GM12872 (cell line): Measurements from ENCODE around the gene BMPER.

Source experiments
- TF ChIP-seq, protein P1 (sequence below): IDR thresholded peaks from 3 replicates; pipeline ENCODE4 v1.5.1; 2011; ENCODE audit warnings: low read depth, mild to moderate bottlenecking, low read length, moderate library complexity; ENCODE audit not compliant: insufficient read depth

The BMPER gene

GRCh38 chr7:34104115-34104514, 198.8 kb downstream of the BMPER start:
- TF ChIP-seq, protein P1, sequence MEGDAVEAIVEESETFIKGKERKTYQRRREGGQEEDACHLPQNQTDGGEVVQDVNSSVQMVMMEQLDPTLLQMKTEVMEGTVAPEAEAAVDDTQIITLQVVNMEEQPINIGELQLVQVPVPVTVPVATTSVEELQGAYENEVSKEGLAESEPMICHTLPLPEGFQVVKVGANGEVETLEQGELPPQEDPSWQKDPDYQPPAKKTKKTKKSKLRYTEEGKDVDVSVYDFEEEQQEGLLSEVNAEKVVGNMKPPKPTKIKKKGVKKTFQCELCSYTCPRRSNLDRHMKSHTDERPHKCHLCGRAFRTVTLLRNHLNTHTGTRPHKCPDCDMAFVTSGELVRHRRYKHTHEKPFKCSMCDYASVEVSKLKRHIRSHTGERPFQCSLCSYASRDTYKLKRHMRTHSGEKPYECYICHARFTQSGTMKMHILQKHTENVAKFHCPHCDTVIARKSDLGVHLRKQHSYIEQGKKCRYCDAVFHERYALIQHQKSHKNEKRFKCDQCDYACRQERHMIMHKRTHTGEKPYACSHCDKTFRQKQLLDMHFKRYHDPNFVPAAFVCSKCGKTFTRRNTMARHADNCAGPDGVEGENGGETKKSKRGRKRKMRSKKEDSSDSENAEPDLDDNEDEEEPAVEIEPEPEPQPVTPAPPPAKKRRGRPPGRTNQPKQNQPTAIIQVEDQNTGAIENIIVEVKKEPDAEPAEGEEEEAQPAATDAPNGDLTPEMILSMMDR = no peak

GRCh38 chr7:34104992-34105391, 199.7 kb downstream of the BMPER start:
- TF ChIP-seq, protein P1 = no peak

- TF ChIP-seq, protein P1 = no peak
These were observed 201.9 kb downstream of the BMPER start for GRCh38 chr7:34107276-34107675.

DNA sequence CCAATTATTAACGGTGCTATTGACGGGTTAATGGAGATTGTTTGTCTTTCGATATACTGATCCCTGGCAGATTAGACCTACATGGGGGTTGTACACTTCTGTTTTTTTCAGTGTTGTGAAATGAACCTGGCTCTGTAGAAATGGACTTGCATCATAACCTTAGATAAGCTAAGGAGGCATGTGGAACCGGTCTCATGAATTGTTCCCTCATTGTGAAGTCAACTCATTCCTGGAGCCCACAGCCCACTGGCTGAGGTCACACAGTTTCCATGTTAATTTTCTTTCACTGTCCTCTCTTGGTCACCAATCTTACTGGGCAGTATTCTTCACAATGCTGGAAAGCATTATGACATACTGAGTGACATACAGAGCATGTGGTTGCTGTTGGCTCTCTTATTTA, 202.8 kb downstream of the BMPER start:
- TF ChIP-seq, protein P1 = no peak

DNA sequence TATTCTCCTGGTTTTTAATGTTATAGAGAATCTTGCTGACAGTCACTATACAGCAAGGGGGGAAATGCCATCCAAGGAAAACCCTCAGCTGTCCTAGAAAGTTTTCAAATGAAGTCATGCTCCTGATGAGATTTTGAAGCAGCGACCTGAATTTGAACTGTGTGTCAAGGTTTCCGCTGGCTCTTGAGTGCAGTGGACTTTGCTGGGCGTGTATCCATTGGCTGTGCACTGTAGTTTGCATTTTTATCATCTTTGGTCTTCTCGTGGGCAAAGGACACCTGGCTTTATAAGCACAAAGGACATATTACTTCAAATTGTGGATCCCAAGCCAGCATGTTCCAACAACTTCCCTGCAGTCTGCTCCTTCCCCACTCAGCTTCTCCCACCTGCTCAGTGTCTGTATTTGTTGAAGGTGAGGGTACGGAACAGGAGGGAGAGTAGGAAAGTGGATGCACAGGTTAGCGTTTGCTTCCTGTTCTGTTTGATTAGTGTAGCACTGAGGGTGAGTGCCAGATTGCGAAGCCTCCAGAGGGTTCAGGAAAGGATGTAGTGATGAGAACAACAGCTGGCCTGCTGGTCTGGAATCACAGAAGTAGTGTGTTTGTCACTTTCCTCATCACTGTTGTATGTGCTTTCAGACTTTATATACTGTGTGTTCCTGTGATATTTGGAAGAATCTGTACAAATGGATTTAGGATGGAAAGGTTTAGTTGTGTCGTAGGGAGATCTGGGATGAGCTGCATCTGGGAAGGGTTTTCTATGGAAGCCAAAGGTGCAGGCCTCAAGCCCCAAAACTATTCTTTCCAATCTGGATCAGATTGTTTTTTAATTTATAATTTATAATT, 204.8 kb downstream of the BMPER start:
- TF ChIP-seq, protein P1 = no peak

GRCh38 chr7:34111031-34111430, 205.7 kb downstream of the BMPER start:
- TF ChIP-seq, protein P1 = no peak

DNA sequence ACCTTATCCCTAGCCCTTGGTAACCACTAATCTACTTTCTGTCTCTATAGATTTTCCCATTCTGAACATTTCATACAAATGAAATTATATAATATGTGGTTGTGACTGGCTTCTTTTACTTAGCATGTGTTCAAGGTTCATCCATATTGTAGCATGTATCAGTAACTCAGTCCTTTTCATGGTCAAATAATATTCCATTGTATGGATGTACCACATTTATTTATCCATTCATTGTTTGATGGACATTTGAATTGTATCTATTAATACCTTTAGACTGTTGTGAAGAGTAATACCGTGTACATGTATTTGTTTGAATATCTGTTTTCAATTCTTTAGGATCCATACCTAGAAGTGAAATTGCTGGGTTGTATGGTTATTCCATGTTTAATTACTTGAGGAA, 210.2 kb downstream of the BMPER start:
- TF ChIP-seq, protein P1 = no peak
